ENCODE measurements around the gene C2orf72.

- TF ChIP-seq CTCF (IDR thresholded peaks at IDR 0.05) (no peak), POLR2A (IDR thresholded peaks at IDR 0.05) (no peak)
Observed at GRCh38 chr2:231093933-231094332, 56.6 kb downstream of the C2orf72 start.

Measured in uterus (tissue), 2 donors.